GM12874 (cell line): ENCODE data around the gene SYNE1.

Source experiments
- CTCF ChIP-seq: IDR thresholded peaks from 2 replicates; pipeline ENCODE4 v1.5.1; 2011; ENCODE audit warnings: low read depth, mild to moderate bottlenecking, control low read depth, low read length, moderate library complexity; ENCODE audit not compliant: insufficient read depth

The SYNE1 gene

GRCh38 chr6:152634773-152635172 is 2.4 kb downstream of the SYNE1 start:
- TF ChIP-seq CTCF, result no peak

- no peak for TF ChIP-seq CTCF
Observed at GRCh38 chr6:152632121-152632782, 4.9 kb downstream of the SYNE1 start.

- TF ChIP-seq CTCF, result no peak
Observed at GRCh38 chr6:152631376-152631775, 5.8 kb downstream of the SYNE1 start.

GRCh38 chr6:152630832-152631231 is 6.3 kb downstream of the SYNE1 start:
- TF ChIP-seq CTCF, result no peak

- TF ChIP-seq CTCF, result no peak
Observed at GRCh38 chr6:152625213-152625612, 11.9 kb downstream of the SYNE1 start.

GRCh38 chr6:152609125-152609670 is 28.0 kb downstream of the SYNE1 start:
- no peak for TF ChIP-seq CTCF

- no peak for TF ChIP-seq CTCF
Observed at GRCh38 chr6:152605941-152606340, 31.2 kb downstream of the SYNE1 start.
